ENCODE results near the gene CHMP4A.
"Not testable (repeated sequence)": the region's sequence is repeated elsewhere in the genome, so short reads cannot be mapped to it uniquely, and the experiment has no call there.

The CHMP4A gene

DNA sequence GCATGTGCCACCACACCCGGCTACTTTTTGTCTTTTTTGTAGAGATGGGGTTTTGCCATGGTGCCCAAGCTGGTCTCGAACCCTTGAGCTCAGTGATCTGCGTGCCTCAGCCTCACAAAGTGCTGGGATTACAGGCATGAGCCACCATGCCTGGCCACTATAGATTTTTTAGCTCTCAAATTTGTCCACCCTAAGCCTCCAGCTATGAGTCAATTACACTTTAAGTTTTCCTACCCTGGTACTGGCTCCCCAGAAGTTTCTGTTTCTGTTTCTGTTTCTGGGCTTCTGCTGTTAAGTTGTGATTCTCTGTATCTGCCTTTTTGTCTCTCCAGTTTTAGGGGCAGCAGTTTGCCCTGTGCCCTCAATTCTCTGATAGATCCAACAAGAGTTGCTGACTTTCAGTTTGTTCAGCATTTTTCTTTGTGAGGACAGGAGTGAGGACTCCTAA is 33.5 kb upstream of the CHMP4A start:
- DNase-seq (ENCODE audit: low read depth): no peak

GRCh38 chr14:24245350-24245749 is 32.1 kb upstream of the CHMP4A start:
- DNase-seq (ENCODE audit: low read depth): not testable (repeated sequence)

GRCh38 chr14:24243336-24243836 is 30.1 kb upstream of the CHMP4A start:
- DNase-seq (ENCODE audit: low read depth): no peak

GRCh38 chr14:24241829-24242443 is 28.6 kb upstream of the CHMP4A start:
- DNase-seq (ENCODE audit: low read depth): peak; percentile 87

GRCh38 chr14:24240110-24240918 is 27.0 kb upstream of the CHMP4A start:
- no peak for DNase-seq (ENCODE audit: low read depth)

- DNase-seq (ENCODE audit: low read depth): no peak
Observed at GRCh38 chr14:24238527-24239037, 25.3 kb upstream of the CHMP4A start.

DNA sequence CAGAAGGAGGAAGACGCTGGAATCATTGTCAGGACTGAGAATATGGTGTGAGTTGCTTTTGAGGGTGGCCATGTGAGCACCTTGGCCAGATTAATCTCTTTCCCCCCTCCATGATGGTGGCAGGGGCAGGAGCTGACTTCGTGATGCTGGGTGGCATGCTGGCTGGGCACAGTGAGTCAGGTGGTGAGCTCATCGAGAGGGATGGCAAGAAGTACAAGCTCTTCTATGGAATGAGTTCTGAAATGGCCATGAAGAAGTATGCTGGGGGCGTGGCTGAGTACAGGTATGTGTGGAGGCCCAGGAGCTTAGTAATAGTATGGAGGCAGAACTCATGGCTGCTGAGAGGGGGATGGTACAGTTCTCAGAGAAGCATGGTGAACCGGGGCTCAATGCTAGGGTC is 24.8 kb upstream of the CHMP4A start:
- no peak for DNase-seq (ENCODE audit: low read depth)

DNA sequence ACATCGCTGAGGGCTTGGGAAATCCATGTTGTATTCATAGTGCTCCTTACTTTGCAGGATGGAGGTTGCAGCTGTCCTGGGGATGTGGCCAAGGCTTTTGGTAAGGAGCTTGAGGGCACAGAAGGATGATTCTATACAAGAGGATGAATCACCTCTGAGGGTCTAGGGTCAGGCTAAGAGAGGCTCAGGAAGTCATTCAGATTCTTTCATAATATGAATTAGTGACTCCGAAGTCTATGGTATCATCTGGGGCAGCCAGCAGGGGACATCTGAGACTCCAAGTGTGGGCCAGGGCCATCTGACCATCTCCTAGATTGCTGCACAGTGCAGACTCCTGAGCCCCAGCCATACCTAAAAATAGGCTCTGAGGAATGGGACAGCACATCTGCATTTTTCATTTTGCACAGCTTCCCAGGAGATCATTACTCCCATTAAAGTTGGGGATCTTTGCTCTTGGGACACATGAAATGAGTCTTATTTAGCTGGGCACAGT is 24.2 kb upstream of the CHMP4A start:
- DNase-seq (ENCODE audit: low read depth): no peak

- no peak for DNase-seq (ENCODE audit: low read depth)
Observed at GRCh38 chr14:24236689-24237462, 23.6 kb upstream of the CHMP4A start.

DNA sequence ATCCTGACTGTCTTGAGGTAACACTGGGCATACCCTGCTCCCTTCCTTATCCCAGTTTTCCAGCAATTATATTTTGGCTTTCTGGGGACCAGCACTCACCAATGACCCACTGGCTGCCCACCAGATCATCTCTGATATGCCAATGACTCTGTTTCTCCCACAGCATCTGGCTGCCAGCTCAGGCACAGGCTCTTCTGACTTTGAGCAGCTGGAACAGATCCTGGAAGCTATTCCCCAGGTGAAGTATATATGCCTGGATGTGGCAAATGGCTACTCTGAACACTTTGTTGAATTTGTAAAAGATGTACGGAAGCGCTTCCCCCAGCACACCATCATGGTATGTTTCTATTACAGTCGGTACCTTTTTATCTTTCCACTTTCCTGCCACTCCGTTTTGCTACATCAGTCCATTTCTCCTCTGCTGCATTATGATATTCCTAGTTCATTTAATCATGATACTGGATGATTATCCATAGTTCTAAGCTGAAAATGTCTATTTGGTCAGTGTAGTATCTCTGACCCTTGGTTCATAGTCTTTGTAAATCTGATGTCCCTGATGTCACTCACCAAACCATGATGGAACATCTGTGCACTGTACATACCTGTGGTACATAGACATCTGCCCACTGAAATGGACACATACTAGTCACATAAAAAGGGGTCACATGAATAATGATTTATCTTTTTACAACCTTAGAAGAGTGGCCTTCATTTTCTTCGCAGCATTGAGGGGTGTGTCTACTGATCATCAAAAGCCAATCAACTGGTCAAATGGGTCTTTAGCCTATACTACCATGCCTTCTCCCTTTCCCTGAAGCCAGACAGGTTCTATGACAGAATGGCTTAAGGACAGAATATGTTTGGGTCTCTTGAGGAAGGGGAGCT is 22.8 kb upstream of the CHMP4A start:
- DNase-seq (ENCODE audit: low read depth): no peak

- DNase-seq (ENCODE audit: low read depth): no peak
Observed at GRCh38 chr14:24234095-24235005, 21.1 kb upstream of the CHMP4A start.

- DNase-seq (ENCODE audit: low read depth): no peak
Observed at GRCh38 chr14:24233538-24233866, 20.2 kb upstream of the CHMP4A start.

- no peak for DNase-seq (ENCODE audit: low read depth)
Observed at GRCh38 chr14:24232645-24233537, 19.6 kb upstream of the CHMP4A start, which contains the start of gene GMPR2. Gene GMPR2 (plus strand): TSS chr14:24232929. CDS start chr14:24233254, 325 bp downstream.

GRCh38 chr14:24232121-24232644 is 18.9 kb upstream of the CHMP4A start, which contains the start of gene NEDD8:
Gene NEDD8 (minus strand): TSS chr14:24232367. CDS start chr14:24232267, 100 bp downstream.
- peak; percentile 96 for DNase-seq (ENCODE audit: low read depth)

DNA sequence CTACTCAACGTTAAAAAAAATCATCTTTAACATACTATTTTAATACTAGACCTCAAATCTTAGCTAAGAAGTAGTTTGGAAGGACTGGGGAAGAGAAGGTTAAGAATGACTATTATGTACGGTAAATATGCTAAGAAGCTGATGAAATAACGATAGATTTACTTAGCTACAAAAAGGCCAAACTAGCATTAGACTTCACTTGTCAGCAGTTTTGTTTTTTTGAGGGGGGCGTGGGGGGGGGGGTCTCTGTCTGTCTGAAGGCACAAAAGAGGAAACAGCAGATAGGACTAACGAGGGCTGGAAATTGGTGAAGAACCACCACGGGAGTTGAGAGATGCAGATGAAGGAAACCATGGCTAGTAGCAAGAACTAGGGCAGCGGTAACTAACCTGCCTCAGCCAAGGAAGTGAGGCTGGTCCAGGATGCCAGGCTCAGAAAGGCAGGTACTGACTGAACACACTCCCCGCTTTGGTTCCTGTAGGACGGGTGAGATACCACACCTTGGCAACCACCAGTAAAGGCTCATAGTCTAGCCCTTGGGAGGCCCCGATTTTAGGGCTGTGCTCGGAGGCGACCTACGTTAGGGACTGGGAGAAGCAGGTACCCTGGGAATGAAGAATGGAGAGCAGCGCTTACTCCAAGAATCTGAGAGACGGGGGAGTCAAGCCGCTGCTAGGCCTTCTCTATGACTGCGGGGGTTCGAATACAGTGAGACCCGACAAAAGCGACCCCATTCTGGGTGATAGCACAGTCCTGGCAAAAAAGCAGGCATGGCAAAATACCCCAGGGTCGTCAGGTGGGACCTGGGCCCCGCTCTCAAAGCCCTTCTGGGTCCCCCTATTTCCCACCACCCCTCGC is 18.2 kb upstream of the CHMP4A start:
- no peak for DNase-seq (ENCODE audit: low read depth)

DNA sequence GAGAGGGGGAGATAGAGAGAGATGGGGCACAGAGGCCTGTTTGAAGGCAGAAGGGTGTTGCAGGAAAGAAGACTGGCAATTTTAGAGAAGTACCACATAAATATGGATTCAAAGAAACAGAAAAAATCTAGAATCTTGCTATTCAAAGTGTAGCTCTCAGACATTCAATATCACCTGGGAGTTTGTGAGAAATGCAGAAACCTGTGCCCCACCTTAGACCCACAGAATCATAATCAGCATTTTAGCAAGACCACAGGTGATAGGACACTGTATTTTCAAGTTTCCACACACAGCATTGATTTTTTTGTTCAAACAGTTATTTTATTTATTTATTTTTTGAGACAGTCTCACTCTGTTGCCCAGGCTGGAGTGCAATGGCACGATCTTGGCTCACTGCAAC is 15.6 kb upstream of the CHMP4A start:
- DNase-seq (ENCODE audit: low read depth): no peak

DNA sequence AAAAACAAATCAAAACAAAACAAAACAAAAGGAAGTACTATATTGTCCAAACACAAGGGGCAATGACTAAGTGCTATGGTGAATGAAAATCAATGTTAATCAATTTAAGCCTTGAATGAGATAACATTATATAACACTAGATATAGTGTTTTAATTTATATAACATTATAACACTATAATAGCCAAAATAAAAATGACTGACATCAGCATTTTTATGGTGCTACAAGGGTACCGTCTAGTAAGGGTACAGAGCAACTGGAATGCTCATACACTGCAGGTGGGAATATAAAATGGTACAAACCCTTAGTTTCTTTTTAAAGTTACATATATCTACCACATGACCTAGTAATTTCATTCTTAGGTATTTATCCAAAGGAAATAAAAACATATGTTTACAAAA is 13.2 kb upstream of the CHMP4A start:
- DNase-seq (ENCODE audit: low read depth): no peak

DNA sequence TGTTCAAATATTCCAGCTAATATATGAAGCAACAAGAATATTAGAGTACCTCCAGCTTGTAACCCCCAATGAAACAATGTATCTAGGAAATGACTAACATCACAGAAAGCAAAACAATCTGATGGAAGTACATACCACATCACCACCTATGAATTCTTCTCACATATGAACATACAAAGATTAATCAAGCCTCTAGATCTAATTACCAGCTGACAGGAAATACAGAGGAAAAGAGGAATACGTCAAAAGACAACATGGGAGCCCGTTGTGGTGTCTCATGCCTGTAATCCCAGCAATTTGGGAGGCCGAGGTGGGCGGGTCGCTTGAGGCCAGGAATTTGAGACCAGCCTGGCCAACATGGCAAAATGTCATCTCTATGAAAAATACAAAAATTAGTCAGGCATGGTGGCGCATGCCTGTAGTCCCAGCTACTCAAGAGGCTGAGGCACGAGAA is 11.4 kb upstream of the CHMP4A start:
- DNase-seq (ENCODE audit: low read depth): peak; percentile 54

Data from GM04504 (cell line).